SH-SY5Y (cell line): ENCODE results near the gene DCLK3.

Experiments
- GATA2 ChIP-seq: IDR thresholded peaks from 2 replicates; pipeline ENCODE4 v1.6.1; 2011; ENCODE audit warnings: mild to moderate bottlenecking, low read depth, low read length
- GATA3 ChIP-seq: IDR thresholded peaks from 2 replicates; pipeline ENCODE4 v1.6.1; 2011; ENCODE audit warnings: low read depth, mild to moderate bottlenecking, low read length, moderate library complexity

GRCh38 chr3:36674816-36675215, 89.5 kb downstream of the DCLK3 start:
- TF ChIP-seq GATA2 (no peak), GATA3 (no peak)
